HG03095 (cell line): ENCODE measurements around the gene TLL1.

ENCODE experiments used
- ATAC-seq: cut with Tn5 transposase; IDR thresholded peaks from one replicate; pipeline ENCODE4 v1.9.1; 2021; ENCODE audit warnings: moderate library complexity; ENCODE audit not compliant: unreplicated experiment

The TLL1 gene

DNA sequence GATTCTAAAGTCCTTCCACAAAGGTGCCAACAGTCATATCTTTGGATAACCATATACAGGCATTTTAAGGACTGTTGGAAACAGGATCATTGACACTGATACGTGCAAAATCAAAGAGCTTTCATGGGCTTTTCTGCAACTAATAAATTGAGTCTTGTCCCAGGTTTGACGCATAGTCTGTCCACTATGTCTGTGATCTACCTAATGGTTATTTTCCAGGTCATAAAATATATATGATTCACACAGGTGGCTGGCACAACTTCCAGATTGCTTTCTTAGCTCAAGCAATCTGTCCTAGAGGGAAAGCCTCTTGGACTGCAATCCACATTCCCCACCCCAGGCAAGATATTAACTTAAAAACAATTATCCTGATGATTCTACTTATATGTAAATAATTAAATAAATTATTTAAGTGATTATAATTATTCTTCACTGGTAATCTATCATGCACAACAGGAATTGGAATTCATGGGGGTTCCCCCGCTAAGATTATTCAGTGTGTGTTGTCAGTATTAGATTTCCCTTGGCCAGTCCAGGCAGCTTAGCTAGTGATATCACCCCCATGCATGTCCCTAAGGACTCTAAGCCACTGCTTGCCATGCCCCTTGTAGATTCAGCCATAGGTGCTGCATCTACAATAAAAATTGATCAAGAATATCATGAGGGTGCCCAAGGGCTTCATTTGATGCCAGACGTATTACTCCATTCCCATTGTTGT, 97.8 kb downstream of the TLL1 start:
- no peak for ATAC-seq

DNA sequence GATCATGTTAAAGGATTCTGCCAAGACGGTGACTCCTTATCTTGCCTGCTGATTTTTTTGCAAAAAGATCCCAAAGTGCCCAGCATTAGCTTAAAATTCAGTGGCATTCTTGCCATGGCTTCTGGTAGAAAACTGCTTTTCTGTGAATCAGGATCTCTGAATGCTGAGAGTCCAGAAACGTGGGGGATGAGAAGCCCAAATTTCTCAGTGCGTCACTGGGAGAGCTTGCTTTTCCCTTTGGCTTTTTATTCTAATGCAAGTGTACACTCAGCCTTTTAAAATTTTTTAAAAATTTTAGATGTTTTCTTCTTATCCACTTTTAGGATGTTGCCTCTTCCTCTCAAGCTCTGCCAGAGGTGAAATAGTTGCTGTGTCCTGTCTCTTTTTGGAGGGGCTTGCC, 98.4 kb downstream of the TLL1 start:
- no peak for ATAC-seq

GRCh38 chr4:165971933-165972332, 98.9 kb downstream of the TLL1 start:
- ATAC-seq, result no peak

- no peak for ATAC-seq
Observed at GRCh38 chr4:165972747-165973146, 99.7 kb downstream of the TLL1 start.

DNA sequence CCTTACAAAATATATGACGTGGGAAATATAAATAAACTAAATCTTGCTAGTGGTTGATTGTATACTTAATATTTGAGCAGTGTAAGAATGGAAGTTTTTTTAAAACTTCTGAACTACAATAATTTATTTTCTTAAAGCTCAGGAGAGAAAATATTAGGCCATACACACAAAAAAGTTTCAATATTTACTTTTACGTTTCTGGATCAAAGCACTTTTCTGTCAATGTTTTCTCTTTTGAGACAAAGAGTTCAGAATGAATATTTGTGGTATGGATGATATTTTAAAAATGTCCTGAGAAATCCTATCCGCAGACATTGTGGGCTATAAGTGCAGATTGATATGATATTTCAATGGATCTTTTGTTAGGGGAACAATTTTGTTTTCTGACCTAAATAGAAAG, 109.9 kb downstream of the TLL1 start:
- ATAC-seq, result no peak

GRCh38 chr4:165986956-165987698, 114.1 kb downstream of the TLL1 start:
- no peak for ATAC-seq

- no peak for ATAC-seq
Observed at GRCh38 chr4:165991325-165992180, 118.5 kb downstream of the TLL1 start.

DNA sequence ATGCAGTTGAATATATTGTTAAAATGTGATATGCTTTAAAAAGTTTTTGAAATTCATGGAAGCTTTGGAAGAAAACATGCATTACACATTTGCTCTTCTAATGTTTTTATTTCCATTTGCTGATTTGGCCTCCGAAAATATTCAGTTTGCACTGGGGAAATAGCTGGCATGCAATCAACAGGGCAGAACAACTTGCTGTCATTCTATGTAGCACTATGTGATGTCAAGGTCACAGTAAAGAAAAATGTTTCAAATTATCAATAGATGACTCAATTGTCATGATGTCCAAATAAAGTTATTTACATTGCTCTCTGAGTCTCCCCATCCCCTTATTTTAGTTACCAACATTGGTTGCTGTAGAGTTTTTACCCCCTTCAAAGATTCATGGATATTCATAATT, 119.2 kb downstream of the TLL1 start:
- ATAC-seq, result no peak

DNA sequence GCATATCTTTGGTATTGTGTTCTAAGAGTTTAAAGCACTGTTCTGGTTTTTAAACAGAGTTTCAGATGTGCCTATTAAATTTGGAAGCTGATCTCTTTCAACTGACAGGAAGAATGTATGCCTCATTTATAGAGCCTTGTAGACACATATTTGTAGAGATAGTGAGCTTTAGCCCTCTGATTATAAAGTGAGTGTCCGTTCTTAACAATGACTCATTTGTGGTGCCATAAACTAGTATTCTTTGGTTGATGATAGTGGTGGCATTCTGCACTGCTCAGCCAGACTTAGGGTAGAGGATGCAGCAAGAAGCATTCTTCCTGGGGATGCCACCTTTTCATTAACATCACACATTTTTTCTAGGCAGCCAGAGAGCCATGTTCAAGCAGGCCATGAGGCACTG, 121.7 kb downstream of the TLL1 start:
- no peak for ATAC-seq

DNA sequence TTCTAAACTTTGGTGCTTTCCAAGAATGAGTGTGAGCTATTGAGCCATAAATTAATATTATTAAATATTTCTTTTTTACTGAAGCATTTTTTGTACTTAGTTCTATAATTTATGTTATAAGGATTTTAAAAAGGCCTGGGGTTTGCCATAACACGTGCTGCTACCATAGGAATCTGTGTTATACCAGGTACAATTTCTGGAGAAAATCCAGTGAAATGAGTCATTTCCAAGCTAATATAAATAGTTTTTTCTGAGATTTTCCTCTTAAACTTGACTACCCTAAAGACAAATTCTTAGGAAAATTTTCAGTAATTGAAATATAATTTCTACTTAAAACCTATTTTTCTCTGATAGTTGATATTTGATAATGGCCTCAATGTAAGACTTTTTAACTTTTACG, 130.8 kb downstream of the TLL1 start:
- ATAC-seq, result no peak

DNA sequence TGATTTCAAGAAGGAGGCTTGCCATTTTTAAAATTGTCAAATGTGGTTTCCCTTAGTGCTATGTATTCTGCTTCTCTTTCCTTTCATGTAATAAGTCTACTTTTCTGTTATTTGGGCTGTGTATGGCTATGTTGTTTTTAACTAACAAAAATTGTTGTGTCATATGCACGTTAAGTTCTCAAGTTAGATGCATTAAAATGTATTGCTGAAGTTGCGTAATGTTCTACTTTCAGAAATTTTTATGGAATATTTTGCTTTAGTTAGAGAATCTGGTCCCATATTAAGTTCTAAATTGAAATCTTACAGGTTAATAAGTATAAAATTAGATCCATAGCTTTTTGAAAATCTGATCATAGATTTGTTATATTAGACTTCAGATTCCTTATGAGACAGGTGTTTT, 133.2 kb downstream of the TLL1 start:
- no peak for ATAC-seq

DNA sequence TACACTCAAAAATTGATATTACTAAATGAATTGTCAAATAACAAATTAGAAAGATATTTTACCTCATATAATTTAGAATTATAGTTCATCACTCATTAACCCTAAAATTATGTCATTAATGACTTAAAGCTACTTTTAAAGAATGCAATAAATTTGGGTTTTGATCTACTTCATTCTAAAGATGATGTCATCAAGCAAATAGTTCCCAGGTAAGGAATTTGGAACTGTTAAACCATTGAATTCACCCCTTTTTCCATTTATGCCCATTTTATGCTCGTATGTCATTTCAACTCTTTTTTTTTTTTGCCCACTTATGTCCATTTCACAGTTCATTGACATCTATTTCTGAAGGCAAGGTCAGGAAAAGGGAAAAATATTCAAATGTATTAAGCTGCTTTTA, 135.5 kb downstream of the TLL1 start:
- no peak for ATAC-seq

- no peak for ATAC-seq
Observed at GRCh38 chr4:166012129-166013030, 139.3 kb downstream of the TLL1 start.

- ATAC-seq, result no peak
Observed at GRCh38 chr4:166014411-166014810, 141.4 kb downstream of the TLL1 start.

DNA sequence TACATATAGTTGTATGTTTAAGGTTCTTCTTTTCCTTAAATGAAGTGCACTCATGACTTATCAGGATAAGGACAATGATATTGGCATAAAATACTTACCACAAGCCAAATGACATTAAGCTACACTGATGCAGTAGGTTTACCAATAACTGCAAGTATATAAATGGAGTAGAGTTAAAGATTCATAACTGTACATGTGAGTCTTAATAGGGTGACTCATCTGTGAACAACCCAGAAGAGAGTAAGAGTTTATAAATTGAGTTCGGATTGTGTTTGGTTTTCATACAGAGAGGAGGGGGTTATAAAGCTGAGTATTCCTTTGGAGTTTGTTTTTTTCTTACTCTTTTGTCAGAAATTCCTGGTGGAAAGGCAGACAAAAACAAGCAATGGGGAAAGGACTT, 144.8 kb downstream of the TLL1 start:
- no peak for ATAC-seq

DNA sequence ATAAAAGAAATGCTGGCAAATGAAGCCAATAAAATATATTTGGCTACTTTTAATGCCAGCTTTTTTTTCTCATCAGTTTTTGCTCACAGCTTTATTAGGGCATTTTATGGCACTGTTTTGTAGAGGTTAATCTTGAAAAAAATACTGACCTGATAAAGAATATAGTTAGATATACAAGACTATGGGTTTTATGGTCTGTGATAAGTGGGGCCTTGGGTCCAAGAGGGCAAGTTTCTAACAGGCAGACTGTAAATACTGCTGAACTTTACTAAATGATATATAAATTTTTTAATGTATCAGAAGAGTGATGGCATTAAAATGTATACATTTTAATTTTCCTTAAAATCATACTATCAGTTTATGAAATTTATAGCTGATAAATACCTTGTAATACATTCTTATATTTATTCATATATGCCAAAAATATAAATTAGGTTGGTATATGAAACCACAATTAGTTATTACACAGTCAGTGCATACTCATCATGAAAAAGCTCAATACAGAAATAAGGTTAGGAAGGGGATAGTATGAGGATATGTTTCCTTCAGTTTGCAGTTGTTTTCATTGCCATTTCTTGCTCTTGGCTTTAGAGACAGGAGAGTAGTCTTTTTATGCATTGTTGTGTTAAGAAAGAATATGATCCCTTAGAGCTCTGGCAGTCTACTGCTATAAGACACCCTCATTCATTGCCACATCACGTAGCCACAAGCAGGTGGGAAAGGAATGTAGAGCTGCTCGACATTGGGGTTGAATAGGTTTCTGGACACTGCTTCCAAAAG, 146.6 kb downstream of the TLL1 start:
- ATAC-seq, result no peak

- ATAC-seq, result no peak
Observed at GRCh38 chr4:166021617-166022016, 148.6 kb downstream of the TLL1 start.

- no peak for ATAC-seq
Observed at GRCh38 chr4:166034965-166035364, 161.9 kb downstream of the TLL1 start.

DNA sequence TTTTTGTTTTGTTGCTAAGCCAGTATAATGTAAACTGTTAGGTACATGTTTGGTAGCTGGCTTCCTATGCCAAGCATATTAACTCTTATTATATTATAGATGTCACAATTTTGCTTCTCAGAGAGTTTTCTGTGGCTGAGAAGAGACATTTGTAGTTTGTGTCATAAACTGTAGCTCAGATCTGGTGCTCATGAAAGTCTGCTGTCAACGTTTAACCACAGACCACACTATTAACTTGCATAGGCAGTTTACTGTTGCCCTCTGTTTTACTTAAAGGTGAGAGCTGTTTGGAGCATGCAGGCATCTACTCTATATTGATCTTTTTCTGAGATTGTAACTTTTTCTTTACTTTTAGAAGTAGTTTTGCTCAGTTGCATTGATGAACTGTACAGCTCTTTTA, 166.8 kb downstream of the TLL1 start:
- ATAC-seq, result no peak

DNA sequence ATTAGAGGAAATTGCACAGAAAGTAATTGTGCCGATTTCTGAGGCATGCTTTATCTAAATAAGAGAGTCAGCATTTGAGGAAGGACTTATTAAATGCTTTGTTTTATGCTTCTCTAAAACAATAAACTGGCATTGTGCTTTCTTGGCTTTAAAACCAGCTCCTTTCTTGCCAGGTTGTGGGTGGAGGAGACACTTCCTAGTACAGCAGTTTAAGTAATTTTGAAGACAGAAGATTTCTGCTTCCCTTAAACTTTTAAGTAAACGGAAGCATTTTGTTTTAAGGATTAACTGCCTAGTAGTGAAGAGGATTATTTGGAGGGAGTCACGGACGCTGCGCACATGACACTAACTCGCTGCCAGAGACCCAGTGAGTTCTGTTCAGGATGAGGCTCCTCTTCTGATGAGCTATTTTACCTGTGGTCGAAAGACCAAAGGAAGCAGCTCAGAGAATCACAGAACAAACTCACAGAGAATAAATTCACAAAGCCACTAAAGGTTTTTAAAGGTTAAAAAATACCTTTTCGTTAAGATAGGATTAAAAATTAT, 169.5 kb downstream of the TLL1 start:
- ATAC-seq, result no peak
